ENCODE measurements around the gene ZBTB17. TPM values are rescaled to one million over a fixed set of nuclear protein-coding genes. Genes with fewer than 3 reads are reported as not detected.

ZBTB17 gene
- total RNA-seq, 2 experiments from 2014 or later = 44.1 to 45.7 TPM

- no peak for ATAC-seq
- no peaks in the 10 kb centered on the region for H3K27me3 Mint-ChIP-seq
- H3K4me1 Mint-ChIP-seq (ENCODE audit: low read depth) = no peaks in the 10 kb centered on the region
- no peak for DNase-seq
- ChIA-PET CTCF (interaction anchor here (1.7 kb wide), 1 partner anchor 11 kb away, joined by 8 read pairs; no protein-coding TSS in a partner anchor), POLR2A (no interaction called here)
- no peak overlapping the region for H3K27ac Mint-ChIP-seq
- H3K36me3 Mint-ChIP-seq (ENCODE audit: low read depth) = no peaks in the 10 kb centered on the region
- H3K9me3 Mint-ChIP-seq = no peaks in the 10 kb centered on the region
- no peak overlapping the region for H3K4me3 Mint-ChIP-seq
- intact Hi-C loops (cut with micrococcal nuclease) = no loop called here
- TF ChIP-seq, protein P1, sequence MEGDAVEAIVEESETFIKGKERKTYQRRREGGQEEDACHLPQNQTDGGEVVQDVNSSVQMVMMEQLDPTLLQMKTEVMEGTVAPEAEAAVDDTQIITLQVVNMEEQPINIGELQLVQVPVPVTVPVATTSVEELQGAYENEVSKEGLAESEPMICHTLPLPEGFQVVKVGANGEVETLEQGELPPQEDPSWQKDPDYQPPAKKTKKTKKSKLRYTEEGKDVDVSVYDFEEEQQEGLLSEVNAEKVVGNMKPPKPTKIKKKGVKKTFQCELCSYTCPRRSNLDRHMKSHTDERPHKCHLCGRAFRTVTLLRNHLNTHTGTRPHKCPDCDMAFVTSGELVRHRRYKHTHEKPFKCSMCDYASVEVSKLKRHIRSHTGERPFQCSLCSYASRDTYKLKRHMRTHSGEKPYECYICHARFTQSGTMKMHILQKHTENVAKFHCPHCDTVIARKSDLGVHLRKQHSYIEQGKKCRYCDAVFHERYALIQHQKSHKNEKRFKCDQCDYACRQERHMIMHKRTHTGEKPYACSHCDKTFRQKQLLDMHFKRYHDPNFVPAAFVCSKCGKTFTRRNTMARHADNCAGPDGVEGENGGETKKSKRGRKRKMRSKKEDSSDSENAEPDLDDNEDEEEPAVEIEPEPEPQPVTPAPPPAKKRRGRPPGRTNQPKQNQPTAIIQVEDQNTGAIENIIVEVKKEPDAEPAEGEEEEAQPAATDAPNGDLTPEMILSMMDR (IDR thresholded peaks at IDR 0.05) = no peak
Measured at GRCh38 chr1:16020325-16020724, 44.4 kb upstream of the ZBTB17 start.

GRCh38 chr1:16019644-16020277 is 43.9 kb upstream of the ZBTB17 start:
- H3K27me3 Mint-ChIP-seq = no peaks in the 10 kb centered on the region
- TF ChIP-seq, protein P1 (IDR thresholded peaks at IDR 0.05) = no peak
- intact Hi-C loops (cut with micrococcal nuclease) = no loop called here
- H3K4me3 Mint-ChIP-seq = no peak overlapping the region
- POLR2A ChIA-PET = no interaction called here
- H3K36me3 Mint-ChIP-seq (ENCODE audit: low read depth) = no peaks in the 10 kb centered on the region
- no peak overlapping the region for H3K27ac Mint-ChIP-seq
- CTCF ChIA-PET = interaction anchor here (1.7 kb wide), 1 partner anchor 10 kb away, joined by 8 read pairs; no protein-coding TSS in a partner anchor
- H3K9me3 Mint-ChIP-seq = no peaks in the 10 kb centered on the region
- H3K4me1 Mint-ChIP-seq (ENCODE audit: low read depth) = peaks cover under 1% of the 10 kb centered on the region
- ATAC-seq (no peak), DNase-seq (no peak)

DNA sequence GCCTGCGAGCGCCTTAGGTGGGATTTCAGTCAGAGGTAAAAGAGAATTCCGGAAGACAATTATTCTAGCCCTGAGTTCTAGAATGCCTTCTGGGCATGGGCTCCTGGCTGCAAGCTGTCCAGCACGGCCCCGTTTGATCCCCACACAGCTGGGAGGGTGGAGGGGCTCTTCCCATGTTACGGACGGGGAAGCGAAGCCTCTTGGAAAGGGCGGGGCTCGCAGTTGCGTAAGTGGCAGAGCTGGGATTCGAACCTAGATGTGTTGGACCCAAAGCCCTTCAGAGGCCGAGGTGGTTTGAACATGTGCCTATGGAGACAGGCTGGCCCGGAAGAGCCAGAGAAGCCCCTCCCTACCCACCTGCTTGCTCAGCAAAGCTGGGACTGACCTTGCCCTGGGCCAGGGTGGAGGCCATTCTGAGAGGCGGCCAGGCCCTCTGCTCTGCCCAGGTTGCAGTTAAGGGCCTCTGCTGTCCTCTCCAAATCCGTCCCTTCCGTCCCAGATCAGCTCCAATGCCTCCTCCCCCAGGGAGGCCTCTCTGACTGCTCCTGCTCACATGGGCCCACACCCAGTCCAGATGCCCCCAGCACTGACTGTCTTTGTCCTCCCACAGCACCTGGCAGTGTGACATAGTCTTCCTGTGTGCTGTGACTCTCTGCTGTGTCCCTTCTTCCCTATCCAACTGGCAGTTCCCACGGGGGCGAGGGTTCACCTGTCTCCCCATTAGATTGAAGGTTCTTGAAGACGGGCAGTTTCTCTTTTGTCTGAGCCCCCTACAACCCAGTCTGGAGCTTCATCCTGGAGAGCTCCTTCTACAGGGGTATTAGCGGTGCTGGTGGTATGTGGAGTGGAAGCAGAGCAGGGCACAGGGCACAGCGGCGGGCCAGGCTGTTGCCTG is 43.1 kb upstream of the ZBTB17 start:
- no peaks in the 10 kb centered on the region for H3K36me3 Mint-ChIP-seq (ENCODE audit: low read depth)
- no peak overlapping the region for H3K27ac Mint-ChIP-seq
- CTCF ChIA-PET = interaction anchor here (1.4 to 2.4 kb wide), 3 partner anchors 9 to 11 kb away, joined by 6 to 9 read pairs (median 8); no protein-coding TSS in a partner anchor
- H3K4me1 Mint-ChIP-seq (ENCODE audit: low read depth) = peaks cover 3% of the 10 kb centered on the region
- intact Hi-C loops (cut with micrococcal nuclease) = no loop called here
- H3K4me3 Mint-ChIP-seq = no peak overlapping the region
- no peaks in the 10 kb centered on the region for H3K9me3 Mint-ChIP-seq
- no peak for ATAC-seq
- POLR2A ChIA-PET = interaction anchor here (1.1 kb wide), 2 partner anchors 11 to 18 kb away, joined by 3 read pairs; no protein-coding TSS in a partner anchor
- no peaks in the 10 kb centered on the region for H3K27me3 Mint-ChIP-seq
- no peak for DNase-seq
- TF ChIP-seq, protein P1 (IDR thresholded peaks at IDR 0.05) = no peak

DNA sequence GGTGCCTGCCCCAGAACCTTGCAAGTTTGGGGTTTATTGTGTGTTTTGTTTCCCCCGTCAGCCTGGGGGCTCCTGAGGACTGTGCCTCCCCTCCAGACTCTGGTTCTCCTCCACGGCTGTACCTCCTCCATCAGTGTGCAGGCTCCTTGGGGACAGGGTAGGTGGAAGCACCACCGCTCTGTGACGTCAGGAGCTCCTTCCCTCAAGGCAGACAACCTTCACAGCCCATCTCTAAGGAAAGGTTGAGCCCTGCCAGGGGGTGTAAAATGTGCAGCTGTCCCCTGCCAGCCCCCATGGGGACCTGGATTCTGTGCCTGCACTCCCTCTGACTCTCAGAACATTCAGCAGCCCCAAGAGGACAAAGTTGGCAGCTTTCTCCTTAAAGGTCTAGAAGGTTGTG is 42.4 kb upstream of the ZBTB17 start:
- H3K4me3 Mint-ChIP-seq = no peak overlapping the region
- no peak for DNase-seq
- no peaks in the 10 kb centered on the region for H3K36me3 Mint-ChIP-seq (ENCODE audit: low read depth)
- H3K9me3 Mint-ChIP-seq = no peaks in the 10 kb centered on the region
- intact Hi-C loops (cut with micrococcal nuclease) = no loop called here
- ChIA-PET POLR2A (interaction anchor here (1.1 kb wide), 2 partner anchors 10 to 18 kb away, joined by 3 read pairs; no protein-coding TSS in a partner anchor), CTCF (interaction anchor here (1.4 to 2.4 kb wide), 2 partner anchors 8 to 11 kb away, joined by 6 to 9 read pairs; no protein-coding TSS in a partner anchor)
- H3K4me1 Mint-ChIP-seq (ENCODE audit: low read depth) = peaks cover 7% of the 10 kb centered on the region
- ATAC-seq = no peak
- TF ChIP-seq, protein P1 (IDR thresholded peaks at IDR 0.05) = no peak
- H3K27me3 Mint-ChIP-seq = peaks cover 2% of the 10 kb centered on the region
- no peak overlapping the region for H3K27ac Mint-ChIP-seq
